HG03457 (cell line): Measurements from ENCODE around the gene XAGE1A.
"Not testable (repeated sequence)": the region's sequence is repeated elsewhere in the genome, so short reads cannot be mapped to it uniquely, and the experiment has no call there.

Experiments
- ATAC-seq: cut with Tn5 transposase; IDR thresholded peaks from one replicate; pipeline ENCODE4 v1.9.1; 2021; ENCODE audit warnings: moderate number of reproducible peaks; ENCODE audit not compliant: unreplicated experiment

XAGE1A gene, protein sequence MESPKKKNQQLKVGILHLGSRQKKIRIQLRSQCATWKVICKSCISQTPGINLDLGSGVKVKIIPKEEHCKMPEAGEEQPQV

DNA sequence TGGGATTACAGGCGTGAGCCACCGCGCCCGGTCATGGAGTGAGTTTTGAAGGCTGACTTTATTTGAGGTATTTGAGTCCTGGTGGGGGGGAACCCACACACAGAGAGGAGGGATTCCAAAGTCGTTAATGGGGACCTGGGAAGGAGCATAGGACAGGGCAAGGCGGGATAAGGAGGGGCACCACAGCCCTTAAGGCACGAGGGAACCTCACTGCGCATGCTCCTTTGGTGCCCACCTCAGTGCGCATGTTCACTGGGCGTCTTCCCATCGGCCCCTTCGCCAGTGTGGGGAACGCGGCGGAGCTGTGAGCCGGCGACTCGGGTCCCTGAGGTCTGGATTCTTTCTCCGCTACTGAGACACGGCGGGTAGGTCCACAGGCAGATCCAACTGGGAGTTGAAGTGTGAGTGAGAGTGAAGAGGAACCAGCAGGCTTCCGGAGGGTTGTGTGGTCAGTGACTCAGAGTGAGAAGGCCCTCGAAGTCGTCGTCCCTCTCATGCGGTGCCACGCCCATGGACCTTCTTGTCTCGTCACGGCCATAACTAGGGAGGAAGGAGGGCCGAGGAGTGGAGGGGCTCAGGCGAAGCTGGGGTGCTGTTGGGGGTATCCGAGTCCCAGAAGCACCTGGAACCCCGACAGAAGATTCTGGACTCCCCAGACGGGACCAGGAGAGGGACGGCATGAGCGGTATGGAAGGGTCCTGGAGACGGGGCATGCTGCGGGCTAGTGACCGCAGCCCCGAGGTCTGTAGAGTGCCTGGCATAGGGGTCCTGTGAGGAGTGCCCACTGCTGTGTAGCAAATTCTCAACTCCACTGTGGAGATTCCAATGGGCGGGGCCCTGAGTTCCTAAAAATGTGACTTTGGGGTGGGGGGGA is at the start of gene XAGE1A:
Gene XAGE1A (plus strand): TSS at position 264 of the 874 bp plus-strand sequence. CDS start 1,554 bp downstream, outside the sequence.
- ATAC-seq, result not testable (repeated sequence)

DNA sequence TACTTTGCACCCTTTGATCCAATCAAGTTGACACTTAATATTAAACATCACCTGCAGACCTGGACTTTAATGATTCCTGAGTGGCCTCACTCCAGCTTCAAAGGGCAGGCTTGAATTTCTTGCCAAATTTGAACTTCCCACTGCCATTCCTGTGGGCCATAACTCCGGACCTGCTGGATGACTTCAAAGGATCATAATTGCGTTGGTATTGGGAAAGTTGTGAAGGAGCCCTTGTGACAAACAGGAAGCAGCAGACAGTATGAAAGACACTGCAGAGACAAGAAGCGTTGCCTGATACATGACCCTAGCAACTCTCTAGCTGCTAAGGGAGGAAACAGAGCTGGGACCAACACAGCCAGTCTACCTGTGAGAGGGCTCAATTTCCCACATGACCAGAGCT is 43.6 kb upstream of the XAGE1A start:
- ATAC-seq, result not testable (repeated sequence)

- ATAC-seq, result not testable (repeated sequence)
These were observed 24.3 kb upstream of the XAGE1A start for GRCh38 chrX:52471301-52471700.

- ATAC-seq, result not testable (repeated sequence)
These were observed 788 bp downstream of the XAGE1A start for GRCh38 chrX:52496419-52496772.

GRCh38 chrX:52501362-52501761 is 5.8 kb downstream of the XAGE1A start:
- ATAC-seq, result not testable (repeated sequence)

DNA sequence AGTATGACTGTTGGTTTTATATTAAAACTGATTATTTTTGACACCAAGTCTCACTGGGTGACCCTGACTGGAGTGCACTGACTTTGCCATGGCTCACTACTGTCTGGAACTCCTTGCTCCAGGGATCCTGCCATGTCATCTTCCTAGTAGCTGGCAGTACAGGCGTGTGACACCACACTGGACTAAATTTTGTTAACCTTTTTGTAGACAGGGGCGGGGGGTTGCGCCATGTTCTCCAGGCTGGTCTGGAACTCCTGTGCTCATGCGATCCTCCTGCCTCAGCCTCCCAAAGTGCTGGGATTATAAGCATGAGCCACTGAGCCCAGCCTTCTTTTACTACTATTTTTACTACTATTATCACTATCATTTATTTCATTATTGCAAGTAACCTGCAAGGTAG is 8.9 kb downstream of the XAGE1A start:
- no peak for ATAC-seq

DNA sequence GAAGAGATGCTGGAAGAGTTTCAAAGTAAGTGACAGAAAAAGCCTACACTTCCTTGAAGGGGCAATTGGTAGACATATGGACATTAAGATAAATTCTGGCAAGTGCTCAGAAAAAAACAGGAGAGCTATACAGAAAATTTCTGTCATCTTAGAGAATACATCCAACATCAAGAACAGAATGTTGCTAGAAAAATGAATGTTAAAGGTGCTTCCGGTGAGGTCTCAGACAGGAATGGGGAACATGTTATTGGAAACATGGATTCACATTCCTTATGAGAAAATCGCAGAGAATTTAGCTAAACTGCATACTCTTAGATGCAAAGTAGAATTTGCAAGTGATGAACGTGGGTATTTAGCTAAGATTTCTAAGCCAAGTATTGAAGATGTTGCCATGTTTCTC is 11.7 kb downstream of the XAGE1A start:
- ATAC-seq, result no peak

- no peak for ATAC-seq
These were observed 14.3 kb downstream of the XAGE1A start for GRCh38 chrX:52509916-52510315.

DNA sequence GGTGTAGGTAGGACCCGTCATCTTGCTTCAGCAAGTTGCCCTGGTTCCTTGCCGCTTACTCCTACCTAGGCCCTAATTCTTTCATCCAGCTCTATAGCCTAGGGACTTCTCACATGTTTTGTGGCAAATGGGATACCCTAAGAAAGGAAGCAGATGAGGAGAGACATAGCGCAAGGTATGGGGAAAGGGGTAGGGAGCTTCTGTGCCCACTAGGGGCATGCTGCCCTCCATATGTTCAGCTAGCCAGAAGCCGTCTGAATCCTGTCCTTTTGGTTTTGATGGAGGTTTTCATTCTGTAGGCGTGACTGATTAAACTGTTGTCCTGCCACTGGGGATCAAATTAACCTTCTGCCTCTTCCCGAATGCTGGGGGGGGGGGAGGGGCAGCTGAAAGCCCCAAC is 15.5 kb downstream of the XAGE1A start:
- not testable (repeated sequence) for ATAC-seq

GRCh38 chrX:52516110-52516986 is 20.7 kb downstream of the XAGE1A start:
- ATAC-seq, result not testable (repeated sequence)

- ATAC-seq, result not testable (repeated sequence)
These were observed 21.3 kb downstream of the XAGE1A start, which contains the start of gene XAGE1B for GRCh38 chrX:52516987-52517325. XAGE1B (minus strand) TSS chrX:52517063; CDS start chrX:52515527, 1,536 bp downstream.

GRCh38 chrX:52541051-52541450 is 45.4 kb downstream of the XAGE1A start:
- not testable (repeated sequence) for ATAC-seq

DNA sequence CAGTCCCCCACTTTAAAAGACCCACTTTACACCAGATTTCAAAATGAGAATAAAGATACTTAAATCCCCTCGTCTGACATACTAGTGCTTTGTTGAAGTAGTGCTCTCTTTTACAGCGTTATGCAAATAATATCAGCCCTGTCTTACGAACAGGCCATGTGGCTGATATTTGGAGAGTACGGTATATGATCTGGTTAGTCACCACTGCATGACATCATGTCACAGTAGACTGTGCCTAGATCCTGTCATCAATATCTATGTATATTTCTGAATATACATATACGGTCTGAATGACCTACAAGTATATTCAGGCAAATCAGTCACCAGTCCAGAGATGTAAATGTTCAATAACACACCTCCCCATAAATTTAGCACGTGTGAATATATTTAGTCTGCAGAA is 46.7 kb downstream of the XAGE1A start:
- no peak for ATAC-seq

- ATAC-seq, result no peak
These were observed 48.7 kb downstream of the XAGE1A start for GRCh38 chrX:52544147-52544840.

DNA sequence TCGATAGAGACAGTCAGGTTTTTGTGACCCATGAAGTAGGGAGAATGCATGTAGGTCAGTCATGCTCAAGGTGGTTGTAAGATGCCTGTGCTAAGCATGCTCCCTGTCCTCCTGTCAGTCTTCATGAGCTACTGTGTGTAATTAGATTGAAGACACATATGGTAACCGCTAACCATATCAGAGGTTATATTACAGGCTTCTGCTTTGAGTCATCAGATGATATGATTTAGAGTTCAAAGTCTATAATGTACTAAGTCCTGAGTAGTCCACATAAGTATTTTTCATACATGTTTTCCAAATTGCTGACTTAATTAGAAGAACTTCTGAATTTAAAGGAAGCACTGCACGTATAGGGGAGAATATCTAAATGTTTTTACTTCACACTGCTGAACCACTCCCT is 53.2 kb downstream of the XAGE1A start:
- ATAC-seq, result not testable (repeated sequence)
